WTC11 (cell line): ENCODE results near the gene SLC29A3. TPM values are rescaled to one million over a fixed set of nuclear protein-coding genes. Genes with fewer than 3 reads are reported as not detected.
A peak's percentile ranks its signal among the peaks of the same experiment; 100 is the strongest.

Source experiments
- ATAC-seq: fragments of 200-7000 bp; cut with Tn5 transposase; 2 replicates; pipeline ENCODE4 v1.10.0; 2021; ENCODE audit warnings: mild to moderate bottlenecking, moderate library complexity
- CTCF ChIA-PET: fragments of 300-600 bp; sonication (Branson Sonifier 250); formaldehyde crosslinking; loops from one replicate; lab custom pipeline; 2021; ENCODE audit warnings: antibody characterized with exemption; lab: Charles Lee
- POLR2A ChIA-PET: fragments of 350-600 bp; sonication (Branson Sonifier 250); formaldehyde crosslinking; loops from one replicate; lab custom pipeline; 2021; ENCODE audit warnings: antibody characterized with exemption; lab: Charles Lee
- DNase-seq: peaks from one replicate; pipeline ENCODE4 v3.0.0; 2021; ENCODE audit warnings: low spot score
- H3K27ac Mint-ChIP-seq: 2 replicates; pipeline ENCODE4 v1.8.0; 2021; ENCODE audit warnings: mixed read lengths
- H3K27me3 Mint-ChIP-seq: 2 replicates; pipeline ENCODE4 v1.8.0; 2021; ENCODE audit warnings: low read depth, mild to moderate bottlenecking, moderate library complexity, mixed read lengths
- H3K36me3 Mint-ChIP-seq: 2 replicates; pipeline ENCODE4 v1.8.0; 2021; ENCODE audit warnings: mixed read lengths
- H3K4me1 Mint-ChIP-seq: 2 replicates; pipeline ENCODE4 v1.8.0; 2022; ENCODE audit warnings: mixed read lengths
- H3K4me3 Mint-ChIP-seq: 2 replicates; pipeline ENCODE4 v1.8.0; 2021; ENCODE audit warnings: mild to moderate bottlenecking, moderate library complexity, mixed read lengths
- H3K9me3 Mint-ChIP-seq: 2 replicates; pipeline ENCODE4 v1.8.0; 2021; ENCODE audit warnings: mixed read lengths
- ARID4B ChIP-seq: sonication (generic); formaldehyde crosslinking; IDR thresholded peaks from 2 replicates; pipeline ENCODE4 v1.8.0; 2023; ENCODE audit warnings: missing genetic modification reagents, mild to moderate bottlenecking, borderline replicate concordance
- CBFB ChIP-seq: sonication (generic); formaldehyde crosslinking; IDR thresholded peaks from 2 replicates; pipeline ENCODE4 v1.8.1; 2022; ENCODE audit warnings: mild to moderate bottlenecking, low read depth, missing genetic modification reagents
- E2F5 ChIP-seq: sonication (generic); formaldehyde crosslinking; IDR thresholded peaks from 2 replicates; pipeline ENCODE4 v1.8.1; 2022; ENCODE audit warnings: mild to moderate bottlenecking, moderate library complexity, missing genetic modification reagents
- HMGA2 ChIP-seq: fragments of 250-450 bp; sonication (Bioruptor Pico); IDR thresholded peaks from 2 replicates; pipeline ENCODE4 v1.4.0; 2021; ENCODE audit warnings: mild to moderate bottlenecking, moderate library complexity
- KAT7 ChIP-seq: sonication (generic); formaldehyde crosslinking; IDR thresholded peaks from 2 replicates; pipeline ENCODE4 v1.8.1; 2023; ENCODE audit warnings: missing genetic modification reagents, mild to moderate bottlenecking, borderline replicate concordance
- MAX ChIP-seq: sonication (generic); formaldehyde crosslinking; IDR thresholded peaks from 2 replicates; pipeline ENCODE4 v1.8.0; 2022; ENCODE audit warnings: mild to moderate bottlenecking, missing genetic modification reagents
- PRRX2 ChIP-seq: fragments of 250-450 bp; sonication (Bioruptor Pico); IDR thresholded peaks from 2 replicates; pipeline ENCODE4 v1.8.0; 2021; ENCODE audit warnings: mild to moderate bottlenecking
- RELA ChIP-seq: sonication (generic); formaldehyde crosslinking; IDR thresholded peaks from 2 replicates; pipeline ENCODE4 v1.8.1; 2022; ENCODE audit warnings: missing genetic modification reagents, mild to moderate bottlenecking, borderline replicate concordance
- SP1 ChIP-seq: sonication (generic); formaldehyde crosslinking; conservative IDR thresholded peaks from 2 replicates; pipeline ENCODE4 v1.8.1; 2022; ENCODE audit warnings: missing genetic modification reagents
- TCF7 ChIP-seq: sonication (generic); formaldehyde crosslinking; IDR thresholded peaks from 2 replicates; pipeline ENCODE4 v1.8.0; 2022; ENCODE audit warnings: mild to moderate bottlenecking, low read depth, missing genetic modification reagents, moderate library complexity
- TP53 ChIP-seq: sonication (generic); formaldehyde crosslinking; IDR thresholded peaks from 2 replicates; pipeline ENCODE4 v1.8.1; 2023; ENCODE audit warnings: mild to moderate bottlenecking, missing genetic modification reagents
- USF2 ChIP-seq: sonication (generic); formaldehyde crosslinking; IDR thresholded peaks from 2 replicates; pipeline ENCODE4 v1.8.1; 2023; ENCODE audit warnings: mild to moderate bottlenecking, missing genetic modification reagents, moderate library complexity
- ZBTB43 ChIP-seq: sonication (generic); formaldehyde crosslinking; IDR thresholded peaks from 2 replicates; pipeline ENCODE4 v1.8.1; 2023; ENCODE audit warnings: mild to moderate bottlenecking, missing genetic modification reagents
- ZNF138 ChIP-seq: sonication (generic); formaldehyde crosslinking; conservative IDR thresholded peaks from 2 replicates; pipeline ENCODE4 v1.8.1; 2022; ENCODE audit warnings: mild to moderate bottlenecking, moderate library complexity, missing genetic modification reagents
- ZNF263 ChIP-seq: sonication (generic); formaldehyde crosslinking; IDR thresholded peaks from 2 replicates; pipeline ENCODE4 v1.8.1; 2022; ENCODE audit warnings: low read depth, mild to moderate bottlenecking, moderate library complexity, missing genetic modification reagents
- ZNF396 ChIP-seq: fragments of 250-450 bp; sonication (Bioruptor Pico); IDR thresholded peaks from 2 replicates; pipeline ENCODE4 v1.8.0; 2021; ENCODE audit warnings: mild to moderate bottlenecking, moderate library complexity, borderline replicate concordance
- ZNF423 ChIP-seq: fragments of 250-450 bp; sonication (Bioruptor Pico); IDR thresholded peaks from 2 replicates; pipeline ENCODE4 v2.1.2; 2022; ENCODE audit warnings: mild to moderate bottlenecking, moderate library complexity
- ZNF512 ChIP-seq: sonication (generic); formaldehyde crosslinking; IDR thresholded peaks from 2 replicates; pipeline ENCODE4 v1.8.1; 2022; ENCODE audit warnings: missing genetic modification reagents, borderline replicate concordance
- ZSCAN18 ChIP-seq: fragments of 250-450 bp; sonication (Bioruptor Pico); IDR thresholded peaks from 2 replicates; pipeline ENCODE4 v2.1.2; 2022; ENCODE audit warnings: mild to moderate bottlenecking, moderate library complexity
- total RNA-seq: library from RNA; stranded (reverse); gene quantifications from 3 replicates; pipeline ENCODE4 v1.2.3, GENCODE V29; 2021

The SLC29A3 gene
- total RNA-seq, 1 experiment from 2014 or later = 9.2 TPM

- TF ChIP-seq ARID4B (no peak), TP53 (CRISPR knock-in tag) (no peak), RELA (CRISPR knock-in tag) (no peak), ZNF396 (CRISPR knock-in tag) (no peak), HMGA2 (CRISPR knock-in tag) (no peak), CBFB (no peak), E2F5 (no peak), ZNF423 (CRISPR knock-in tag) (no peak)
These were observed 37.3 kb upstream of the SLC29A3 start (continued) for GRCh38 chr10:71281646-71282322.

GRCh38 chr10:71282323-71282680 lies 36.8 kb upstream of the SLC29A3 start:
- ATAC-seq = no peak
- POLR2A ChIA-PET = no interaction called here
- TF ChIP-seq USF2 (CRISPR knock-in tag) (no peak), E2F5 (no peak), PRRX2 (CRISPR knock-in tag) (no peak), ZSCAN18 (CRISPR knock-in tag) (no peak), MAX (no peak), ZBTB43 (CRISPR knock-in tag) (no peak), TP53 (CRISPR knock-in tag) (no peak), ZNF138 (CRISPR knock-in tag) (no peak), TCF7 (CRISPR knock-in tag) (no peak), KAT7 (no peak), SP1 (CRISPR knock-in tag) (no peak), ZNF263 (no peak), CBFB (no peak), ZNF512 (CRISPR knock-in tag) (no peak)
- TF ChIP-seq, all 79 proteins: peak for 0
- no peak for DNase-seq
- H3K27me3 Mint-ChIP-seq = no peaks in the 10 kb centered on the region
- H3K9me3 Mint-ChIP-seq = no peaks in the 10 kb centered on the region
- peaks cover 9% of the 10 kb centered on the region for H3K36me3 Mint-ChIP-seq
- H3K4me3 Mint-ChIP-seq = no peak overlapping the region
- H3K4me1 Mint-ChIP-seq = peaks cover 32% of the 10 kb centered on the region
- peak overlapping the region; percentile 32; the same call in 1 of the 2 replicates for H3K27ac Mint-ChIP-seq
- CTCF ChIA-PET = interaction anchor here (6.3 kb wide), 1 partner anchor 12 kb away, joined by 57 read pairs; no protein-coding TSS in a partner anchor
